B cell (primary cell): Measurements from ENCODE around the gene OR8S1.

ENCODE experiments used
- CTCF ChIP-seq: fragments of 200-600 bp; IDR thresholded peaks from one replicate; pipeline ENCODE4 v1.8.0; 2022; ENCODE audit warnings: antibody characterized with exemption, mild to moderate bottlenecking
- EZH2 ChIP-seq: IDR thresholded peaks from 2 replicates; pipeline ENCODE4 v1.6.1; 2012; ENCODE audit warnings: borderline replicate concordance, low read depth, mild to moderate bottlenecking, moderate library complexity, low read length; ENCODE audit not compliant: insufficient read depth, poor library complexity, severe bottlenecking

GRCh38 chr12:48527891-48528670 lies 2.6 kb downstream of the OR8S1 start:
- TF ChIP-seq CTCF, result no peak
- TF ChIP-seq EZH2, result no peak
